Fibroblast of lung (primary cell): Measurements from ENCODE around the gene SLC24A4. TPM values are rescaled to one million over a fixed set of nuclear protein-coding genes. Genes with fewer than 3 reads are reported as not detected.

ENCODE experiments used
- DNase-seq, 2 donors: peaks; one replicate each; pipeline versions ENCODE4 v3.0.0 to v3.0.0-alpha.2; 2010; ENCODE audit warnings: low read depth in 2 of 2
- H2AFZ ChIP-seq: 2 replicates; pipeline ENCODE4 v1.5.1; 2012; ENCODE audit warnings: low read length, control low read depth, inconsistent platforms
- H3K27ac ChIP-seq: 2 replicates; pipeline ENCODE4 v1.5.1; 2011; ENCODE audit warnings: low read length, control low read depth; ENCODE audit not compliant: insufficient read depth
- H3K27me3 ChIP-seq: 2 replicates; pipeline ENCODE4 v1.5.1; 2011; ENCODE audit warnings: mild to moderate bottlenecking, low read length; ENCODE audit not compliant: control insufficient read depth, insufficient read depth
- H3K36me3 ChIP-seq: 2 replicates; pipeline ENCODE4 v1.5.1; 2011; ENCODE audit warnings: low read length; ENCODE audit not compliant: control insufficient read depth, insufficient read depth
- H3K4me1 ChIP-seq: 2 replicates; pipeline ENCODE4 v1.5.1; 2011; ENCODE audit warnings: low read length; ENCODE audit not compliant: control insufficient read depth, insufficient read depth; ENCODE audit errors: extremely low read depth
- H3K4me2 ChIP-seq: 2 replicates; pipeline ENCODE4 v1.5.1; 2011; ENCODE audit warnings: low read length, control low read depth; ENCODE audit not compliant: insufficient read depth; ENCODE audit errors: extremely low read depth
- H3K4me3 ChIP-seq, 4 experiments: fragments of 200-600 bp in 1 of 4; sonication (generic) in 1 of 4; replicated peaks in 1 of 4; 2 replicates each; pipeline ENCODE4 v1.5.1; 2011 to 2016; ENCODE audit warnings: low read length in 4 of 4, low read depth in 3 of 4, mild to moderate bottlenecking in 3 of 4, control low read depth in 2 of 4, inconsistent platforms in 1 of 4, mixed read lengths in 1 of 4; ENCODE audit not compliant: insufficient read depth in 1 of 4; ENCODE audit errors: control extremely low read depth in 1 of 4
- H3K79me2 ChIP-seq: 2 replicates; pipeline ENCODE4 v1.5.1; 2012; ENCODE audit warnings: mild to moderate bottlenecking, low read length, inconsistent platforms; ENCODE audit not compliant: control insufficient read depth, insufficient read depth
- H3K9ac ChIP-seq: 2 replicates; pipeline ENCODE4 v1.5.1; 2011; ENCODE audit warnings: mild to moderate bottlenecking, low read length, control low read depth; ENCODE audit not compliant: insufficient read depth
- H3K9me3 ChIP-seq: 2 replicates; pipeline ENCODE4 v1.5.1; 2012; ENCODE audit warnings: low read depth, low read length; ENCODE audit not compliant: control insufficient read depth, insufficient read depth
- H4K20me1 ChIP-seq: 2 replicates; pipeline ENCODE4 v1.5.1; 2011; ENCODE audit warnings: low read length; ENCODE audit not compliant: control insufficient read depth, insufficient read depth; ENCODE audit errors: extremely low read depth
- CTCF ChIP-seq, 2 donors: IDR thresholded peaks in 1 of 2; conservative IDR thresholded peaks in 1 of 2; 1 replicate in 1 of 2; 2 replicates in 1 of 2; pipeline ENCODE4 v1.5.1; 2011 to 2012; ENCODE audit warnings: low read length in 2 of 2, control low read depth in 1 of 2, inconsistent platforms in 1 of 2, low read depth in 1 of 2, mild to moderate bottlenecking in 1 of 2
- EZH2 ChIP-seq: IDR thresholded peaks from 2 replicates; pipeline ENCODE4 v1.5.1; 2012; ENCODE audit warnings: low read length, control low read depth, mild to moderate bottlenecking; ENCODE audit errors: missing control alignments
- polyA plus RNA-seq, 2 donors: library from polyadenylated mRNA; depleted of rRNA in 1 of 2; stranded (reverse) in 1 of 2; unstranded in 1 of 2; fragments of >200 nt; gene quantifications; 2 replicates each; pipeline ENCODE4 v1.2.1, GENCODE V29; 2011 to 2012; ENCODE audit warnings: missing spikeins in 1 of 2
- total RNA-seq: library from RNA; depleted of rRNA; stranded (reverse); fragments of >200 nt; gene quantifications from 2 replicates; pipeline ENCODE4 v1.2.1, GENCODE V29; 2014

The SLC24A4 gene
- total and polyA plus RNA-seq, 2 donors (not counting 1 experiment from before 2014, with no cell fraction given) = 0.03 TPM; not detected in 1

- H3K27me3 ChIP-seq = no peaks in the 10 kb centered on the region
- H3K36me3 ChIP-seq = no peaks in the 10 kb centered on the region
- H3K9ac ChIP-seq = no peak overlapping the region
- TF ChIP-seq EZH2 = no peak
- no peak for TF ChIP-seq CTCF (conservative IDR thresholded peaks at IDR 0.05 in 1 of 2, IDR thresholded peaks at IDR 0.05 in 1 of 2; ENCODE audit: low read depth in 1 of 2, low read length in 2 of 2)
- no peak overlapping the region for H3K27ac ChIP-seq
- no peak for DNase-seq
- H3K4me3 ChIP-seq = no peak overlapping the region
- H2AFZ ChIP-seq = no peak overlapping the region
- no peaks in the 10 kb centered on the region for H3K9me3 ChIP-seq
- no peaks in the 10 kb centered on the region for H3K79me2 ChIP-seq
- no peak overlapping the region for H3K4me2 ChIP-seq
- no peaks in the 10 kb centered on the region for H4K20me1 ChIP-seq
- no peaks in the 10 kb centered on the region for H3K4me1 ChIP-seq
Measured at GRCh38 chr14:92447416-92448197, 124.6 kb downstream of the SLC24A4 start.

- H3K27me3 ChIP-seq = no peaks in the 10 kb centered on the region
- no peak overlapping the region for H3K4me2 ChIP-seq
- H3K4me1 ChIP-seq = no peaks in the 10 kb centered on the region
- no peak for DNase-seq
- no peaks in the 10 kb centered on the region for H3K9me3 ChIP-seq
- no peak overlapping the region for H3K27ac ChIP-seq
- no peak for TF ChIP-seq EZH2
- TF ChIP-seq CTCF (conservative IDR thresholded peaks at IDR 0.05 in 1 of 2, IDR thresholded peaks at IDR 0.05 in 1 of 2; ENCODE audit: low read depth in 1 of 2, low read length in 2 of 2) = no peak
- no peaks in the 10 kb centered on the region for H3K36me3 ChIP-seq
- no peaks in the 10 kb centered on the region for H3K79me2 ChIP-seq
- no peak overlapping the region for H2AFZ ChIP-seq
- no peak overlapping the region for H3K9ac ChIP-seq
- no peaks in the 10 kb centered on the region for H4K20me1 ChIP-seq
- no peak overlapping the region for H3K4me3 ChIP-seq
Measured at GRCh38 chr14:92448786-92449185, 125.8 kb downstream of the SLC24A4 start.

GRCh38 chr14:92449404-92450181, 126.6 kb downstream of the SLC24A4 start:
- Histone ChIP-seq H2AFZ (no peak overlapping the region), H3K4me2 (no peak overlapping the region), H3K9me3 (no peaks in the 10 kb centered on the region), H3K4me1 (no peaks in the 10 kb centered on the region), H4K20me1 (no peaks in the 10 kb centered on the region), H3K4me3 (no peak overlapping the region), H3K79me2 (no peaks in the 10 kb centered on the region), H3K36me3 (no peaks in the 10 kb centered on the region), H3K9ac (no peak overlapping the region), H3K27ac (no peak overlapping the region), H3K27me3 (no peaks in the 10 kb centered on the region)
- TF ChIP-seq CTCF (conservative IDR thresholded peaks at IDR 0.05 in 1 of 2, IDR thresholded peaks at IDR 0.05 in 1 of 2; ENCODE audit: low read depth in 1 of 2, low read length in 2 of 2) (no peak), EZH2 (no peak)
- no peak for DNase-seq
